ENCODE measurements around the gene UBE2L3.

The UBE2L3 gene

DNA sequence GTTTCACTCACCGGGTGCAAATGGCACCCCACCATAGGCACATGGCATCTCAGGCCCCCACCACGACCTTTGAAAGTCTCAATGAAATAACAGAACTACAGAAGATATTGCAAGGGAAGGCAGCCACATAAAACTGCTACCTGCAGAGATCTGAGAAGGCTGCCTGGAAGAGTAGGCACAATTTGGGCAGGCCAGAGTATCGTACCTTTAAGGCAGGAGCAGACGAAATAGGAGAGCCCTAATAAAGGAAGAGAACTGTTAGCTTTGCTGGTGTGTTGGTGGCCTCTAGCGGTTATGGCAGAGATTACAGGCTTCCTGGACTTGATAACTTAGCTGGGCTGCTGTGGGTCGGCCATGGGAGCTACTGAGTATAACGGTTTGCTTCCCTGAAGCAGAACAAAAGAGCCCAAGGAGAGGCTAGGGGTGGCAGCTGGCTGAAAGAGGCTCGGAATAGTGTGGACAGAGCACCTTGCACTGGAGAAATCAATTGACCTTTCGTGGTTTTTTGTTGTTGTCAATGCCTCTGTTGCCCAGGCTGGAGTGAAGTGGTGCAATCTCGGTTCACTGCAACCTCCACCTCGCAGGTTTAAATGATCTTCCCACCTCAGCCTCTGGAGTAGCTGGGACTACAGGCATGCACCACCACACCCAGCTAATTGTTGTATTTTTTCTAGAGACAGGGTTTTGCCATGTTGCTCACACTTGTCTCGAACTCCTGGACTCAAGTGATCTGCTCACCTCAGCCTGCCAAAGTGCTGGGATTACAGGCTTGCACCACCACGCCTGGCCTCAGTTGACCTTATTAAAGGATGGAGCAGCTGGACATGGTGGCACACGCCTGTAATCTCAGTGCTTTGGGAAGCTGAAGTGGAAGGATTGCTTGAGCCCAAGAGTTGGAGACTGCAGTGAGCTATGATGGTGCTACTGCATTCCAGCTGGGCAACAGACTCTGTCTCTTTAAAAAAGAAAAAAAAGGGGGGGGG, 79.4 kb downstream of the UBE2L3 start:
- peak; percentile 56 for DNase-seq (ENCODE audit: low read depth)

DNA sequence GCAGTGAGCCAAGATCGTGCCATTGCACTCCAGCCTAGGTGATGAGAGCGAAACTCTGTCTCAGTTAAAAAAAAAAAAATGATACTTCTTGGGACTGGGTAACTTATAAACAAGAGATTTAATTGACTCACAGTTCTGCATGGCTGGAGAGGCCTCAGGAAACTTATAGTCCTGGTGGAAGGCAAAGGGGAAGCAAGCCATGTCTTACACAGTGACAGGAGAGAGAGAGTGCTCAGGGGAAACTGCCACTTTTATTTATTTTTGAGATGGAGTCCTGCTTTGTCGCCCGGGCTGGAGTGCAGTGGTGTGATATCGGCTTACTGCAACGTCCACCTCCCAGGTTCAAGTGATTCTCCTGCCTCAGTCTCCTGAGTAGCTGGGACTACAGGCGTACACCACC, 82.8 kb downstream of the UBE2L3 start:
- no peak for DNase-seq (ENCODE audit: low read depth)

- no peak for DNase-seq (ENCODE audit: low read depth)
Observed at GRCh38 chr22:21650823-21651520, 83.5 kb downstream of the UBE2L3 start.

- DNase-seq (ENCODE audit: low read depth), result no peak
Observed at GRCh38 chr22:21651521-21652009, 84.1 kb downstream of the UBE2L3 start.

DNA sequence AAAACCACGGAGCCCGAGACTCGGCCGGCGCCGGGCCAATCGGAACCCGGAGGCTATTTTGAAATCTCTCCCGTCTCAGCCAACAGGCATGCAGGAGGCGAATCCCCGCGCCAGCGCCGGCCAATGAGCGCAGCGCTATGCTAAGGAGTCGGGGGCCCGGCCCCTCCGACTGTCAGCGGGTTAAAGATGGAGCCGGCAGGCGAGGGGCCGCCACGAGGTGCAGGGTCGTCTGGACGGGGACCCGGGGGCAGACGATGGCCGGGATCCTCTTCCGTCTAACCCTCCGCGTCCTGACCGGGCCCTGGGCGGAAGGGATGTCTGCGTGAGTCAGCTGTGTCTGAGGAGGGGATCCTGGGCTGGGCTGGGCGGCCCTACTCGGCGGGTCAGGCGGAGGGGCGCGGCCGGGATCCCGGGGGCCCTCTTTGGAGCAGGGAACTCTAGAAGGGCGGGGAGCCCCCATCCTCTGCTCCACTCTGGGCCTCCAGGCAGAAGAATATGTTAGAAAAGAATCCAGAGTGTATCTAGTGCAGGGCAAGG, 84.6 kb downstream of the UBE2L3 start:
- DNase-seq (ENCODE audit: low read depth), result peak; percentile 67

- DNase-seq (ENCODE audit: low read depth), result no peak
Observed at GRCh38 chr22:21652547-21653545, 85.3 kb downstream of the UBE2L3 start.

DNA sequence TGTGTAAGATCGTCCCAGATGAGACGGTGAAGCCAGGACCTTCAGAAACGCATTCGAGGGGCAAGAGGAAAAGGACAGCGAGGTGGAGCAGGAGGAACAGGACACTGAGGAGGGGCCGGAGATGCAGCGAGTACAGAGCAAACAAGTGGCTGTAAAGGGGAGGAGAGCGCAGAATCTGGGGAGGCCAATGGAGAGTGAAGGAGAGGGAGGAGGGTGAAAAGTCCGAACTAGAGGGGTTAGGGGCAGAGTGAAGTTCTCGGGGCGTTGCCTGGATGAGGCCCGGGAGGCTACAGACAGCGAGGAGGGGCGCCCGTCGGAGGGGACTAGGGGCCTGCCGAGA, 89.5 kb downstream of the UBE2L3 start:
- no peak for DNase-seq (ENCODE audit: low read depth)

- peak; percentile 67 for DNase-seq (ENCODE audit: low read depth)
Observed at GRCh38 chr22:21657360-21658032, 90.0 kb downstream of the UBE2L3 start.

GRCh38 chr22:21659864-21660525, 92.5 kb downstream of the UBE2L3 start:
- DNase-seq (ENCODE audit: low read depth), result no peak

DNA sequence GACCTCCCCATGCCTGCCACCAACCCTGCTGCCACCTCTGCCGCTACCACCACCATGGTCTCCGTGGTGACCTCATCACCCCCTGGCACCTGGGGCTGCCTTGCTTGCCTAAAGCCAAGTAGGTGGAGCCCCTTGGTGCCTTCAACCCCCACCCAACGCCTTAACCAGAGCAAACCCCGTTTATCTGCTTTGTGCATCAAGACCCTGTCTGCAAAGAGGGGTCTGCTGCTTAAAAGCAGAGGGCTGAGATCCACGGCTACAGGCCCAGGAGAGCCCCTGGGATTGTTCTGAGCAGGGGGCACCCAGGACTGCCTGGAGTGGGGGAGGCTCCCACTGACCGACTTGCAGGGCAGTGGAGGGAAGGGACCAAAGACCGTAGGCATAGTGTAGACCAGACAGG, 93.4 kb downstream of the UBE2L3 start:
- DNase-seq (ENCODE audit: low read depth), result no peak

DNA sequence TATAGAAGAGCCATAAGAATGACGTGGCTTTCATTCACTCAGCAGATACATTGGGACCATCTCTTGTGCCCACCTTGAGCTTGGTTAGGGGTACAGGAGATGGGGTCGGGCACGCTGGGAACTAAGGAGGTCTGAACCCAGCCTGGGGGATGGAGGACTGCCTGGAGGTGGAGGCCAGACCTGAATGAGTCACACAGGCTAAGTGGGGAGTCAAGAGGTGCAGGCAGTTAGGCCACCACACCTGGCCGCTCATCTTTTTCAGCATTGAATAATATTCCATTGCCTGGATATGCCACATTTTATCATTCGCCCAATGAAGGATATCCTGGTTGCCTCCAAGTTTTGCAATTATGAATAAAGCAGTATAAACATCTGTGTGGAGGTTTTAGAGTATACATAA, 94.5 kb downstream of the UBE2L3 start:
- DNase-seq (ENCODE audit: low read depth), result no peak

GRCh38 chr22:21663738-21664137, 96.2 kb downstream of the UBE2L3 start:
- no peak for DNase-seq (ENCODE audit: low read depth)

- DNase-seq (ENCODE audit: low read depth), result no peak
Observed at GRCh38 chr22:21665047-21665851, 97.7 kb downstream of the UBE2L3 start.

DNA sequence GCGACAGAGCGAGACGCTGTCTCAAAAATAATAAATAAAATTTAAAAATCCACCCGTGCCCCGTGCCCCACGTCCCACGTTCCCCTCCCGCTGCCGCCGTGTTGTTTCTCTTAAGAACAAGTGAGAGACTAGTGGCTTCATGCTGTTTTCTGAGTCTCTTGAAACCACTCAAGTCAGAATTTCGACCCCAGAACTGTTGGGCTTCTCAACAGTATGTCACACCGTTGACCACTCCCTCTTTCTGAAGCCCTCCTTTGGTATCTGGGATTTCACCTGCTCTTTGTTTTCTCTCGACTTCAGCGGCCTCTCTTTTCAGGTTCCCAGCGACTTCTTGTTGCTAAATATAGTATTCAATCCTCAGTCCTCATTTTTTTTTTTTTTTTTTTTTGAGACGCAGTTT, 99.3 kb downstream of the UBE2L3 start:
- no peak for DNase-seq (ENCODE audit: low read depth)

DNA sequence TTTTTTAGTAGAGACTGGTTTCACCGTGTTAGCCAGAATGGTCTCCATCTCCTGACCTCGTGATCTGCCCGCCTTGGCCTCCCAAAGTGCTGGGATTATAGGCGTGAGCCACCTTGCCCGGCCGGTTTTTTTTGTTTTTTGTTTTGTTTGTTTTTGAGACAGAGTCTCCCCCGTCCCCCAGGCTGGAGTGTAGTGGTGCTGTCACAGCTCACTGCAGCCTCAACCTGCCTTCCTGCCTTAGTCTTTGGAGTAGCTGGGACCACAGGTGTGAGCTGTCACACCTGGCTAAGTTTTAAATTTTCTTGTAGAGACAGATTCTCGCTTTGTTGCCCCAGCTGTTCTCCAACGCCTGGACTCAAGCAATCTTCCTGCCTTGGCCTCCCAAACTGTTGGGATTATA, 101.5 kb downstream of the UBE2L3 start:
- no peak for DNase-seq (ENCODE audit: low read depth)

- DNase-seq (ENCODE audit: low read depth), result no peak
Observed at GRCh38 chr22:21672107-21672629, 104.7 kb downstream of the UBE2L3 start.

Data from activated T-helper 1 cell treated with Interleukin-2 at 50 U/mL for 16 hours (primary cell).